MM.1S (cell line): Measurements from ENCODE around the gene ATP8B3.
A peak's percentile ranks its signal among the peaks of the same experiment; 100 is the strongest.

Experiments used
- CTCF ChIP-seq: fragments of 300-600 bp; sonication (generic); IDR thresholded peaks from 2 replicates; pipeline ENCODE4 v1.5.1; 2016; ENCODE audit warnings: antibody characterized with exemption, low read length, mixed read lengths
- EZH2 ChIP-seq: fragments of 300-600 bp; sonication (generic); optimal IDR thresholded peaks from 2 replicates; pipeline ENCODE3; 2017; ENCODE audit warnings: low read depth, mild to moderate bottlenecking, antibody characterized with exemption, low read length, mixed read lengths
- EZH2phosphoT487 ChIP-seq: fragments of 300-600 bp; sonication (generic); IDR thresholded peaks from 2 replicates; pipeline ENCODE4 v1.6.1; 2018; ENCODE audit warnings: antibody characterized with exemption, low read length

- TF ChIP-seq CTCF (peak; percentile 38), EZH2phosphoT487 (no peak), EZH2 (no peak)
These were observed 31.7 kb downstream of the ATP8B3 start for GRCh38 chr19:1780272-1780958.
